GM10266 (cell line): ENCODE data around the gene TTF2.

Experiments
- DNase-seq: peaks from one replicate; pipeline ENCODE4 v3.0.0; 2012; ENCODE audit errors: extremely low spot score
- TF ChIP-seq, protein P1 (sequence below): IDR thresholded peaks from 2 replicates; pipeline ENCODE4 v1.5.1; 2012; ENCODE audit warnings: mild to moderate bottlenecking, low read depth; ENCODE audit not compliant: control insufficient read depth, insufficient read depth; ENCODE audit errors: missing control alignments

The TTF2 gene

DNA sequence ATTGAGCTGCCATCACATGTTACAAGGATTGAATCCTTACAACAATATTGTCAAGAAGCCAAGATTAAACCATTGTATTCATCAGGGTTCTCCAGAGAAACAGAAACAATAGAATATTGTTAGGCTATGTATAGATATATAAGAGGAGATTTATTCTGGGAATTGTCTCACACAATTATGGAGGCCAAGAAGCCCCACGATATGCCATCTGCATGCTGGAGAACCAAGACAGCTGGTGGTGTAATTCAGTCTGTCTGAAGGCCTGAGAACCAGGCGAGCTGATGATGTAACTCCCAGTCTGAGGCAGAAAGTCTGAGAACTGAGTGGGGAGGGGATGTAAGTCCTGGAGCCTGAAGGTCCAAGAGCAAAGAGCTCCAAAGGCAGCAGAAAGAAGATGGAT, 14.5 kb upstream of the TTF2 start:
- no peak for DNase-seq
- TF ChIP-seq, protein P1, sequence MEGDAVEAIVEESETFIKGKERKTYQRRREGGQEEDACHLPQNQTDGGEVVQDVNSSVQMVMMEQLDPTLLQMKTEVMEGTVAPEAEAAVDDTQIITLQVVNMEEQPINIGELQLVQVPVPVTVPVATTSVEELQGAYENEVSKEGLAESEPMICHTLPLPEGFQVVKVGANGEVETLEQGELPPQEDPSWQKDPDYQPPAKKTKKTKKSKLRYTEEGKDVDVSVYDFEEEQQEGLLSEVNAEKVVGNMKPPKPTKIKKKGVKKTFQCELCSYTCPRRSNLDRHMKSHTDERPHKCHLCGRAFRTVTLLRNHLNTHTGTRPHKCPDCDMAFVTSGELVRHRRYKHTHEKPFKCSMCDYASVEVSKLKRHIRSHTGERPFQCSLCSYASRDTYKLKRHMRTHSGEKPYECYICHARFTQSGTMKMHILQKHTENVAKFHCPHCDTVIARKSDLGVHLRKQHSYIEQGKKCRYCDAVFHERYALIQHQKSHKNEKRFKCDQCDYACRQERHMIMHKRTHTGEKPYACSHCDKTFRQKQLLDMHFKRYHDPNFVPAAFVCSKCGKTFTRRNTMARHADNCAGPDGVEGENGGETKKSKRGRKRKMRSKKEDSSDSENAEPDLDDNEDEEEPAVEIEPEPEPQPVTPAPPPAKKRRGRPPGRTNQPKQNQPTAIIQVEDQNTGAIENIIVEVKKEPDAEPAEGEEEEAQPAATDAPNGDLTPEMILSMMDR, result no peak

DNA sequence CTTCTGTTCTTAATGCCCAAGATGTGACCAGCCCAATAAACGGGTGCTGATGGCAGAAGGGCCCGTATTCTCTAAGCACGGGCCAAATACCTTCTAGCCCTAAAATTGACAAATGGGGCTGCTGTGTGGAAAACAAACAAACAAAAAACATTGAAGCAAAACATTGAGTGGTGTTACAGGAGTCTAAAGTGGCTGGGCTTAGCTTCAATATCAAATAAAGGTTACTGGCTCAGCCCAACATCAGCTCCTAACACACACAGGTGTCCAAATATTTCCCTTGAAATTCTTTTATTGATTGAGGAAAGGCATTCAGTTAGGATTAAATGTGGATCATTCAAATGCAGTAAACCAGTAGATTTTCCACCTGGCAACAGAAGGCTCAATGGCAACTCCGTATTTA, 13.3 kb upstream of the TTF2 start:
- TF ChIP-seq, protein P1, result no peak
- no peak for DNase-seq

DNA sequence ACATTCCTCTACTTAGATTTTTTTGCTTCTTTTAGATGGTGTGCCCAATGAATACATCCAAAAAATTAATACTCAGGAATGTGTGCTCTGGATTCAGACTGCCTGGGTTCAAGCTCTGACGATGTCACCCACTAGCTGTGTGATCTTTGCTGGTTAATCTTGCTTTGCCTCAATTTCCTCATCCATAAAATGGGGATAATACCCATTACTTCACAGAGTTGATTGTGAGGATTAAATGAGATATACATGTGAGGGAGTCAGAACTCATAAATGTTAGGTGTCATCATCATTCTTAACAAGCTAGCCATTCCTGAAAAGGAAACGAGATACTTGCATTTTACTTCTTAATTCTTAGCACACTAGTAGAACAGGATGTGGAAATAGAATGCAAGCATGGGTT, 12.9 kb upstream of the TTF2 start:
- DNase-seq, result no peak
- TF ChIP-seq, protein P1, result no peak

DNA sequence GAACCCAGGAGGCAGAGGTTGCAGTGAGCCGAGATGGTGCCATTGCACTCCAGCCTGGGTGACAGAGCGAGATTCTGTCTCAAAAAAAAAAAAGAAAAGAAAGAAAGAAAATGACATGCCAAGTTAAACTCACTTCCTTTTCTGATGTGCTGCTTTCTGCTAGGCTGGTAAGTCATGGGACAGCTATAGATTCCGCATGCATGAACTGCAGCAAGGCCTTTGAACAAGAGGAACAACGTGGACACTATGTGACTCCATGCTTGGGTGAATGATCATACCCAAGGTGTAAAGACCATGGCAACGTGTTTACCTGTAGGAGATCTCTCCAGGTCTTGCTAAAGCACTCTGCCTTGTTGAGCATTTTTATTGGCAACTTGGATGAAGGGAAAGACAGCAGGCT, 10.3 kb upstream of the TTF2 start:
- TF ChIP-seq, protein P1, result no peak
- no peak for DNase-seq

DNA sequence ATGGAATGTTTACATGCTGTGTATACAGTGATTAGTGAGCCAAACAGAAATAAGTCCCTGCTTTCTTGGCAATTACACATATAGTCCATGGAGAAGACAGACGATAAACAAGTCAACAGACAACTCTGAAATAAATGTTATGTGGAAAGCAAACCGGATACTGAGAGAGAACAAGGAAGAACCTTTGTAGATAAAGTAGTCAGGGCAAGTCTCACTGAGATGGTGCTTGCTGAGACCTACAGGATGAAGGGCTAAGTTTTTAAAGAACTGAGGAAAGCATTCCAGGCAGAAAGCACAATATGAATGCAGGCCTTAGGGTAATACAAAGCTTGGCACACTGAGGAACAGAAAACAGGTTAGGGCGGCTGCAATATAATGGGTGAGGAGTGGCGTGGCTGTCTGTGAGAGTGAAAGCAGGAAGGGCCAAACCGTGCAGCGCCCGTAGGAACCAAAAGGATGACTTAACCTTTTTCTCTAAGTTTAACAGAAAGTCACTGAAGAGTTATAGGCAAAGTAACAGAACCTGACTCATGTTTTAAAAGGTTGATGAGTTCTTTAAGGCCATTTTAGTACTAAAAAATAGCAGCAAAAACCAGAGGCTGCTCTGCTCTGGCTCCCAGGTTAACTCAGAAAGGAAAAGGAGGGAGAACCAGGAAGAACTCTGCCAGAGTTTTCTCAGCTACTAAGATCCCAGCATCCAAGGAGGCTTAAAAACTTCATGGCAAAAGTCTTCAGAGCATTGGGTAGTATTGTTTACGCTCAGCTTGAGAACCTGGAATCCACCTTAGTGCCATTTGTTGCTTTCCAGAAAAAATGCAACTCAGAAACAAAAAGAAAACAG, 8.7 kb upstream of the TTF2 start:
- TF ChIP-seq, protein P1, result no peak
- peak; percentile 62 for DNase-seq

DNA sequence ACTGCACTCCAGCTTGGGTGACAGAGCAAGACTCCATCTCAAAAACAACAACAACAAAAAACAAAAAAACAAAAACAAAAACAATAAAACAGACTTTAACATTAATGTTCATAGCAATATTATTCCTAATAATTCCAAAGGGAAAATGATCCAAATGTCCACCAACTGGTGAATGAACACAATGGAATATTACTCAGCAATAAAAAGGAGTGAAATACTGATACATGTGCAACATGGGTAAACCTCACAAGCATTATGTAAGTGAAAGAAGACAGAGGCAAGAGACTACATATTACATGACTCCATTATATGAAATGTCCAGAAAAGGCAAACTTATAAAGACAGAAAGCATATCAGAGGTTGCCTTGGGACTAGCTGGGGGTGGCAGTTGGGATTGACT, 6.1 kb upstream of the TTF2 start:
- DNase-seq, result no peak
- TF ChIP-seq, protein P1, result no peak

DNA sequence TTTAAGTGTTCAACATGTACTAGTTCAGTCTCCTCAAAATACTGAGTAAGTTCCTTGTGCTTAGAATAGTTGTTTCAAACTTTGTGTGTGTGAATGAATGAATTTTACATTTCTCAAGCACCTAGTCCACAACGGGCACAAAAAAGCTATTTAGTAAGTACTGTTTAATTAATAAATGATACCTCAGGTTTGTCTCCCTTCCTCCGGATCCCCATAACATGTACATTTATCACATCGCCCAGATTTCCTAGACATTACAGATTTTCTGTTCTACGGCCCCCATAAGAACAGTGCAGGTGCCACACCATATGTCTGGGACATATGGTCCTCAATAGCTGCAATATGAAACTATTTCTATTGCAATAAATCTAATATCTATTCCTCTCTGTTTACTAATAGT, 1.3 kb upstream of the TTF2 start:
- TF ChIP-seq, protein P1, result no peak
- DNase-seq, result no peak
